Natural killer cell (primary cell): Measurements from ENCODE around the gene SLC17A4. TPM values are rescaled to one million over a fixed set of nuclear protein-coding genes. Genes with fewer than 3 reads are reported as not detected.
A peak's percentile ranks its signal among the peaks of the same experiment; 100 is the strongest.
"Not testable (repeated sequence)": the region's sequence is repeated elsewhere in the genome, so short reads cannot be mapped to it uniquely, and the experiment has no call there.

Experiments
- ATAC-seq, 3 donors: fragments of 150-1000 bp in 2 of 3; fragments of 200-7000 bp in 1 of 3; cut with Tn5 transposase; 1 replicate in 1 of 3; 2 replicates in 2 of 3; pipeline ENCODE4 v1.10.0; 2021; ENCODE audit warnings: mild to moderate bottlenecking in 2 of 3, moderate library complexity in 2 of 3
- DNase-seq, 2 donors: peaks; one replicate each; pipeline versions ENCODE4 v3.0.0 to v3.0.0-alpha.2; 2013 to 2021; ENCODE audit warnings: mixed read lengths in 1 of 2
- H3K27ac ChIP-seq: one replicate; pipeline ENCODE4 v1.5.1; 2013; ENCODE audit warnings: mild to moderate bottlenecking, low read length
- H3K27me3 ChIP-seq: one replicate; pipeline ENCODE4 v1.6.1; 2013; ENCODE audit warnings: low read length; ENCODE audit not compliant: control insufficient read depth, insufficient read depth
- H3K36me3 ChIP-seq: one replicate; pipeline ENCODE4 v1.6.1; 2013; ENCODE audit warnings: low read length; ENCODE audit not compliant: control insufficient read depth, insufficient read depth
- H3K4me1 ChIP-seq: one replicate; pipeline ENCODE4 v1.6.1; 2013; ENCODE audit warnings: low read length; ENCODE audit not compliant: control insufficient read depth, insufficient read depth
- H3K4me3 ChIP-seq: one replicate; pipeline ENCODE4 v1.5.1; 2013; ENCODE audit warnings: low read length
- H3K9me3 ChIP-seq: one replicate; pipeline ENCODE4 v1.6.1; 2013; ENCODE audit warnings: low read length; ENCODE audit not compliant: control insufficient read depth, insufficient read depth
- H3K27ac Mint-ChIP-seq, 2 donors: one replicate each; pipeline ENCODE4 v1.8.0; 2022; ENCODE audit warnings: mild to moderate bottlenecking in 2 of 2, mixed read lengths in 2 of 2, moderate library complexity in 1 of 2
- H3K27me3 Mint-ChIP-seq, 2 donors: one replicate each; pipeline ENCODE4 v1.8.0; 2022; ENCODE audit warnings: low read depth in 2 of 2, mixed read lengths in 2 of 2
- H3K36me3 Mint-ChIP-seq: one replicate; pipeline ENCODE4 v1.8.0; 2022; ENCODE audit warnings: mixed read lengths
- H3K4me1 Mint-ChIP-seq, 2 donors: one replicate each; pipeline ENCODE4 v1.8.0; 2022; ENCODE audit warnings: mixed read lengths in 2 of 2
- H3K4me3 Mint-ChIP-seq: one replicate; pipeline ENCODE4 v1.8.0; 2022; ENCODE audit warnings: mild to moderate bottlenecking, moderate library complexity, mixed read lengths
- H3K9me3 Mint-ChIP-seq, 2 donors: one replicate each; pipeline ENCODE4 v1.8.0; 2022; ENCODE audit warnings: mixed read lengths in 2 of 2
- CTCF ChIP-seq: fragments of 200-600 bp; IDR thresholded peaks from one replicate; pipeline ENCODE4 v1.8.0; 2022; ENCODE audit warnings: antibody characterized with exemption
- WGBS: methylation state at CpG from one replicate; pipeline ENCODE4 v1.1.7; 2013; ENCODE audit warnings: missing lambda C conversion rate; ENCODE audit not compliant: insufficient coverage; 5-methylcytosine and 5-hydroxymethylcytosine counted together
- intact Hi-C: fragments of 100-400 bp; cut with micrococcal nuclease; formaldehyde crosslinking; loops from one replicate; pipeline ENCODE4 v1.14.2; 2022
- total RNA-seq, 4 donors: library from RNA; stranded (reverse); fragments of 120-200 nt in 1 of 4; gene quantifications; one replicate each; pipeline versions ENCODE4 v1.2.3 to v1.2.4, GENCODE V29; 2013 to 2022

The SLC17A4 gene
- total RNA-seq, 3 donors from 2014 or later (not counting 1 experiment from before 2014, with no cell fraction given), result not detected

- DNase-seq (no peak), ATAC-seq (no peak)
- Mint-ChIP-seq H3K27ac (no peak overlapping the region), H3K36me3 (no peaks in the 10 kb centered on the region), H3K9me3 (no peaks in the 10 kb centered on the region), H3K4me1 (no peaks in the 10 kb centered on the region), H3K27me3 (no peaks in the 10 kb centered on the region), H3K4me3 (no peak overlapping the region)
- intact Hi-C loops, result no loop called here
- Histone ChIP-seq H3K4me1 (no peaks in the 10 kb centered on the region), H3K27ac (no peak overlapping the region), H3K27me3 (no peaks in the 10 kb centered on the region), H3K4me3 (no peak overlapping the region), H3K36me3 (no peaks in the 10 kb centered on the region), H3K9me3 (no peaks in the 10 kb centered on the region)
- no peak for TF ChIP-seq CTCF
Measured at GRCh38 chr6:25748049-25748448, 6.5 kb upstream of the SLC17A4 start.

DNA sequence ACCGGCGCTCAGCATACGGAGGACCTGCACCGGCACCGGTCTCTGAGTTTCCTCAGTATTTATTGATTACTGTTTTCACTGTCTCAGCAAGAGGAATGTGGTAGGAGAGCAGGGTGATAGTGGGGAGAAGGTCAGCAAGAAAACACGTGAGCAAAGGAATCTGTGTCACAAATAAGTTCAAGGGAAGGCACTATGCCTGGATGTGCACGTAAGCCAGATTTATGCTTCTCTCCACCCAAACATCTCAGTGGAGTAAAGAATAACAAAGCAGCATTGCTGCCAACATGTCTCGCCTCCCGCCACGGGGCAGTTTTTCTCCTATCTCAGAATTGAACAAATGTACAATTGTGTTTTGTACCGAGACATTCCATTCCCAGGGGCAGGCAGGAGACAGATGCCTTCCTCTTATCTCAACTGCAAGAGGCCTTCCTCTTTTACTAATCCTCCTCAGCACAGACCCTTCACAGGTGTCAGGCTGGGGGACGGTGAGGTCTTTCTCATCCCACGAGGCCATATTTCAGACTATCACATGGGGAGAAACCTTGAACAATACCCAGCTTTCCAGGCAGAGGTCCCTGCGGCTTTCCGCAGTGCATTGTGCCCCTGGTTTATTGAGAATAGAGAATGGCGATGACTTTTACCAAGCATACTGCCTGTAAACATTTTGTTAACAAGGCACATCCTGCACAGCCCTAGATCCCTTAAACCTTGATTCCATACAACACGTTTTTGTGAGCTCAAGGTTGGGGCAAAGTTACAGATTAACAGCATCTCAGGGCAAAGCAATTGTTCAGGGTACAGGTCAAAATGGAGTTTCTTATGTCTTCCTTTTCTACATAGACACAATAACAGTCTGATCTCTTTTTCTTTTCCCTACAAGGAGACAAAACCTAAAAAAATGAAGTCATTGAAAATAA lies 5.7 kb upstream of the SLC17A4 start:
- H3K36me3 Mint-ChIP-seq, intact Hi-C loops, H3K27me3 Mint-ChIP-seq, H3K4me1 Mint-ChIP-seq, H3K36me3 ChIP-seq, H3K9me3 ChIP-seq, H3K9me3 Mint-ChIP-seq, H3K4me3 ChIP-seq, H3K27me3 ChIP-seq, H3K27ac ChIP-seq, DNase-seq, H3K27ac Mint-ChIP-seq, H3K4me3 Mint-ChIP-seq, H3K4me1 ChIP-seq, ATAC-seq: not testable (repeated sequence)
- 86% methylated on average over 17 of the region's 17 CpGs for WGBS

GRCh38 chr6:25749837-25750236 lies 4.7 kb upstream of the SLC17A4 start:
- DNase-seq, result no peak
- H3K36me3 Mint-ChIP-seq, result no peaks in the 10 kb centered on the region
- H3K4me3 Mint-ChIP-seq, result no peak overlapping the region
- Histone ChIP-seq H3K27ac (no peak overlapping the region), H3K9me3 (no peaks in the 10 kb centered on the region), H3K36me3 (no peaks in the 10 kb centered on the region), H3K4me1 (no peaks in the 10 kb centered on the region), H3K27me3 (no peaks in the 10 kb centered on the region), H3K4me3 (no peak overlapping the region)
- no peaks in the 10 kb centered on the region for H3K9me3 Mint-ChIP-seq
- no peak overlapping the region for H3K27ac Mint-ChIP-seq
- intact Hi-C loops, result no loop called here
- WGBS, result no CpG with 5 or more reads among the region's 2 CpGs
- ATAC-seq, result peak in 1 of 3 donors; percentile 48
- H3K4me1 Mint-ChIP-seq, result no peaks in the 10 kb centered on the region
- TF ChIP-seq CTCF, result no peak
- peaks cover 0 to 10% of the 10 kb centered on the region in 2 donors for H3K27me3 Mint-ChIP-seq

- Histone ChIP-seq H3K4me3 (no peak overlapping the region), H3K9me3 (no peaks in the 10 kb centered on the region), H3K27me3 (no peaks in the 10 kb centered on the region), H3K36me3 (no peaks in the 10 kb centered on the region), H3K4me1 (no peaks in the 10 kb centered on the region), H3K27ac (no peak overlapping the region)
- H3K36me3 Mint-ChIP-seq, result no peaks in the 10 kb centered on the region
- DNase-seq (no peak), ATAC-seq (no peak)
- no peak overlapping the region for H3K4me3 Mint-ChIP-seq
- H3K9me3 Mint-ChIP-seq, result no peaks in the 10 kb centered on the region
- no peak for TF ChIP-seq CTCF
- no peak overlapping the region for H3K27ac Mint-ChIP-seq
- H3K27me3 Mint-ChIP-seq, result peaks cover 0 to 14% of the 10 kb centered on the region in 2 donors
- no peaks in the 10 kb centered on the region for H3K4me1 Mint-ChIP-seq
- WGBS, result no CpG with 5 or more reads among the region's 3 CpGs
- intact Hi-C loops, result no loop called here
Measured at GRCh38 chr6:25750906-25751305, 3.6 kb upstream of the SLC17A4 start.
